ENCODE measurements around the gene CX3CL1. TPM values are rescaled to one million over a fixed set of nuclear protein-coding genes. Genes with fewer than 3 reads are reported as not detected.

CX3CL1 gene
- total and polyA plus RNA-seq, 9 of the 15 experiments (the other 6 are each of a cell fraction or from before 2014, with no cell fraction given): 0.09 TPM; not detected in 8

DNA sequence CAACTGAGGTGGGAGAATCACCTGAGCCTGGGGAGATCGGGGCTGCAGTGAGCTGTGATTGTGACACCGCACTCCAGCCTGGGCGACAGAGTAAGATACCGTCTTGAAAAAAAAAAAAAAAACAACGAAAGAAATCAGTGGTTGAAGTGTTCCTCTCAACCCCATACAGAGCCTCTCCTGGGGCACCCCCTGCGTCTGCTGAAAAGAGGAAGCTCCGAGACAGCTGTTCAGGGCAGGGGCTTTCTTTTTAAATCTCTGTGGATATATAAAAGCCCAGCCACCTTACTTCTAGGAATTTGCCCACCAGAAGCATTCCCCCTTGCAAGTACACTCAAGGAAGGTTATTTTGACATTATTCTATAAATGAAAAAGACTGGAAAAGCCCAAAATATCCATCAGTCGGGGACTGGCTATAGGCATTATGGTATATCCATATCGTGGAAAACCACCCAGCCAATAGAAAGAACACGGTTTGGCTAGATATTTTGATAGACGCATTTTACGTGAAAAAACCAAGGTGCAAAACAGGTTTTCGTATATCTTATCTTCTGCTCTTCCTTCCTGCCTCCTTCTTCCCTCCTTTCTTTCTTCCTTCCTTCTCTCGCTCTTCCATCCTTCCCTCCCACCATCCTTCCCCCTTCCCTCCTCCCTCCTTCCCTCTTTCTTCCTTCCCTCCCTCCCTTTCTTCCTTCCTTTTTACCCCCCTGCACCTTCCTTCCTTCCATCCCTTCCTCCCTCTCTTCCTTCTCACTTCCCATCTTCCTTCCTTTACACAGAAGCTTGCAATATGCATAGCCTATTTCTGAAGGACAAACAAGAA, 22.9 kb upstream of the CX3CL1 start (continued):
- TF ChIP-seq, protein P1, sequence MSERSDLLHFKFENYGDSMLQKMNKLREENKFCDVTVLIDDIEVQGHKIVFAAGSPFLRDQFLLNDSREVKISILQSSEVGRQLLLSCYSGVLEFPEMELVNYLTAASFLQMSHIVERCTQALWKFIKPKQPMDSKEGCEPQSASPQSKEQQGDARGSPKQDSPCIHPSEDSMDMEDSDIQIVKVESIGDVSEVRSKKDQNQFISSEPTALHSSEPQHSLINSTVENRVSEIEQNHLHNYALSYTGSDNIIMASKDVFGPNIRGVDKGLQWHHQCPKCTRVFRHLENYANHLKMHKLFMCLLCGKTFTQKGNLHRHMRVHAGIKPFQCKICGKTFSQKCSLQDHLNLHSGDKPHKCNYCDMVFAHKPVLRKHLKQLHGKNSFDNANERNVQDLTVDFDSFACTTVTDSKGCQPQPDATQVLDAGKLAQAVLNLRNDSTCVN (CRISPR knock-in tag; IDR thresholded peaks at IDR 0.05): 0 out of 2 replicates have a peak, but pooled peaks have one; percentile 29
- TF ChIP-seq ZNF384 (IDR thresholded peaks at IDR 0.05; ENCODE audit: low read depth, low read length): 0 out of 2 replicates have a peak, but pooled peaks have one; percentile 29
- 0 out of 2 replicates have a peak, but pooled peaks have one; percentile 20 for TF ChIP-seq SPI1 (IDR thresholded peaks at IDR 0.05; ENCODE audit: borderline replicate concordance, low read depth, low read length)

DNA sequence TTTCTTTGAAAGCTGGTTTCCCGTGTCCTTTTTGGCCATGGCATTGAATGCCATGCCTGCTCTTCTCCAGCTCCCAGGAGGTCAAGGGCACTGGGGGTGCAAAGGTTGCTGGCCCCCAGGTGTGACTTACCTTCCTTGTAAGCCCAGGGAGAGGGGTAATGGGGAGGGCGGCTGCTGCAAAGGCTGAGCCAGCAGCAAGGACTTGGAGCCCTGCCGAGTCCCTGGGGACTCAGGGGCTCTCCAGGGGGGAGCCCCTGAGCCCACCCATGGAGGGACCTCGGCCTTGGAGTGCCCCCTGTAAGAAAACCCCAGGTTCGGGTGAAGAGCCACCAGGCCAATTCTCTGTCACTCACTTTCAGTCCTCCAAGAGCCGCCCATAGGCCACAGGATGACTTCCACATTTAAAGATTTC, 19.6 kb upstream of the CX3CL1 start:
- Histone ChIP-seq H3K27me3 (ENCODE audit: control insufficient read depth in 2 of 2, insufficient read depth in 2 of 2, low read length in 2 of 2) (peaks cover 13 to 23% of the 10 kb centered on the region in 2 experiments; a peak in 4 of 5 replicates), H3K27ac (ENCODE audit: extremely low read depth, low read depth, low read length) (no peak overlapping the region), H3K9me1 (ENCODE audit: control insufficient read depth, insufficient read depth, low read length) (no peaks in the 10 kb centered on the region), H3K4me2 (ENCODE audit: insufficient read depth, low read length) (no peak overlapping the region), H3K4me1 (replicated peaks in 1 of 2; ENCODE audit: control insufficient read depth in 2 of 2, insufficient read depth in 2 of 2, low read length in 2 of 2) (no peaks in the 10 kb centered on the region), H3K4me3 (no peak overlapping the region), H3K79me2 (ENCODE audit: control insufficient read depth, insufficient read depth, low read length) (no peaks in the 10 kb centered on the region), H4K20me1 (replicated peaks; ENCODE audit: control insufficient read depth, insufficient read depth, low read length) (0 out of 2 replicates have a peak, but pooled peaks cover 2% of the 10 kb centered on the region), H3K9ac (ENCODE audit: insufficient read depth in 1 of 2, low read depth in 2 of 2, low read length in 2 of 2) (no peak overlapping the region), H2AFZ (ENCODE audit: low read depth, low read length) (no peak overlapping the region), H3K9me3 (replicated peaks; ENCODE audit: control insufficient read depth, insufficient read depth, low read depth, low read length) (no peaks in the 10 kb centered on the region), H3K36me3 (ENCODE audit: control insufficient read depth, insufficient read depth, low read length) (no peaks in the 10 kb centered on the region)
- FAIRE-seq: no peak
- POLR2A ChIA-PET: interaction anchor here (0.6 kb wide), 2 partner anchors 336 to 604 kb away, joined by 3 to 4 read pairs; no protein-coding TSS in a partner anchor
- no TSS peak for BruUV-seq (replicated peaks)
- CTCF ChIA-PET (ENCODE audit: low intra/inter-chr PET ratio): no interaction called here
- no peak for DNase-seq (ENCODE audit: extremely low read depth in 1 of 4, low spot score in 3 of 4)
- no peak for ATAC-seq
- in situ Hi-C loops (cut with MboI) (no loop called here), intact Hi-C loops (cut with micrococcal nuclease) (no loop called here)
- WGBS (ENCODE audit: insufficient coverage, low coverage, missing lambda C conversion rate): 1% methylated on average over 6 of the region's 6 CpGs
- TF ChIP-seq ZSCAN32 (CRISPR knock-in tag; IDR thresholded peaks at IDR 0.05) (no peak), TCF7 (IDR thresholded peaks at IDR 0.05; ENCODE audit: borderline replicate concordance) (no peak), FOSL1 (tag; conservative IDR thresholded peaks at IDR 0.05) (no peak), RFX1 (IDR thresholded peaks at IDR 0.05) (no peak), ZNF780A (CRISPR knock-in tag; IDR thresholded peaks at IDR 0.05) (no peak), CHD1 (IDR thresholded peaks at IDR 0.05; ENCODE audit: low read length) (no peak), ILK (tag; IDR thresholded peaks at IDR 0.05; ENCODE audit: borderline replicate concordance, low read depth) (no peak), RBM34 (IDR thresholded peaks at IDR 0.05; ENCODE audit: borderline replicate concordance, insufficient read depth, low read length) (no peak), NBN (IDR thresholded peaks at IDR 0.05; ENCODE audit: low read depth) (no peak)
- TF ChIP-seq, protein P2, sequence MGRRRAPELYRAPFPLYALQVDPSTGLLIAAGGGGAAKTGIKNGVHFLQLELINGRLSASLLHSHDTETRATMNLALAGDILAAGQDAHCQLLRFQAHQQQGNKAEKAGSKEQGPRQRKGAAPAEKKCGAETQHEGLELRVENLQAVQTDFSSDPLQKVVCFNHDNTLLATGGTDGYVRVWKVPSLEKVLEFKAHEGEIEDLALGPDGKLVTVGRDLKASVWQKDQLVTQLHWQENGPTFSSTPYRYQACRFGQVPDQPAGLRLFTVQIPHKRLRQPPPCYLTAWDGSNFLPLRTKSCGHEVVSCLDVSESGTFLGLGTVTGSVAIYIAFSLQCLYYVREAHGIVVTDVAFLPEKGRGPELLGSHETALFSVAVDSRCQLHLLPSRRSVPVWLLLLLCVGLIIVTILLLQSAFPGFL (CRISPR knock-in tag; IDR thresholded peaks at IDR 0.05): no peak
- TF ChIP-seq, protein P3, sequence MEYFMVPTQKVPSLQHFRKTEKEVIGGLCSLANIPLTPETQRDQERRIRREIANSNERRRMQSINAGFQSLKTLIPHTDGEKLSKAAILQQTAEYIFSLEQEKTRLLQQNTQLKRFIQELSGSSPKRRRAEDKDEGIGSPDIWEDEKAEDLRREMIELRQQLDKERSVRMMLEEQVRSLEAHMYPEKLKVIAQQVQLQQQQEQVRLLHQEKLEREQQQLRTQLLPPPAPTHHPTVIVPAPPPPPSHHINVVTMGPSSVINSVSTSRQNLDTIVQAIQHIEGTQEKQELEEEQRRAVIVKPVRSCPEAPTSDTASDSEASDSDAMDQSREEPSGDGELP (CRISPR knock-in tag; IDR thresholded peaks at IDR 0.05; ENCODE audit: borderline replicate concordance): no peak

Measured in K562 (cell line).